NCI-H1105 treated with DMSO at 0.1 percent for 48 hours (cell line): ENCODE data around the gene CLTB.

Experiments
- DNase-seq: peaks from one replicate; lab custom pipeline; 2025; lab: John Stamatoyannopoulos, UW

Gene CLTB

GRCh38 chr5:176350416-176350815 lies 65.9 kb downstream of the CLTB start:
- no peak for DNase-seq

DNA sequence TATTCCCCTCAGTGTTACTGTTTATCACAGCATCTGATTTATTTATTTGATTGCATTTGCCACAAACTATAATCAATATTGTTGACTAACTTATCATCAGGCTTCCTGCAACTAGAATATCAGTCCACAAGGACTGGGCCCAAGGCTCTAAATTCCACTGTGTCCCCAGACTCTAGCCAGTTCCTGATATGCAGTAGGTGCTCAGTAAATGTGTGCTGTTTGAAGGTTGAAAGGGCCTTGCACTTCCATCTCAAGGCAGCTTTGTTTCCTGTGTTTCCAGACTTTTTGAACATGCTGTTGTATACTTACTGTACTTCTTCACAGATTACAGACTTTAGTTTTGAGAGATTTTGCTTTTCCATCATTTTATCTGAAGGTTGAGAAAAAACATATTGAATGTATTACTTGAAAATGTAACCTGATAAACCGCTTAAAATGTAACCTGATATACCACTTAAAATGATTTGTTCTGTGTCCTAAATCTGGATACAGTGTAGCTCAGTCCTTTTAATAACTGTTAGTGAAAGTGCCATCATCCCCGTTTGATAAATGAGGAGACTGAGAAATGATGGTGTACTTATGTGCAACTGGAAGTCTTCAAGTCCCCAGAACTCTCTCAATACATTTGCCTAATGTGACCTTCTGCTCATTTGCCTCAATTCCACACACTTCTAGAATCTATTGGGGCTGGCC lies 73.4 kb downstream of the CLTB start:
- DNase-seq: no peak
